GM12892 (cell line): ENCODE data around the gene IL2RA.
"Not testable (repeated sequence)": the region's sequence is repeated elsewhere in the genome, so short reads cannot be mapped to it uniquely, and the experiment has no call there.

Experiments
- DNase-seq: peaks from one replicate; pipeline ENCODE4 v3.0.0; 2011; ENCODE audit not compliant: insufficient read length
- FAIRE-seq: peaks from 2 replicates; lab custom pipeline; 2011; peaks lifted over from hg19 to GRCh38; lab: Jason Lieb, UNC
- POLR2A ChIP-seq: IDR thresholded peaks from 2 replicates; pipeline ENCODE4 v1.6.1; 2011; ENCODE audit warnings: low read depth, low read length, control low read depth
- POLR2AphosphoS5 ChIP-seq: IDR thresholded peaks from 2 replicates; pipeline ENCODE4 v1.6.1; 2011; ENCODE audit warnings: low read depth, low read length, control low read depth
- TAF1 ChIP-seq: IDR thresholded peaks from 2 replicates; pipeline ENCODE4 v1.6.1; 2011; ENCODE audit warnings: low read depth, mild to moderate bottlenecking, control low read depth, low read length, borderline replicate concordance

The IL2RA gene

DNA sequence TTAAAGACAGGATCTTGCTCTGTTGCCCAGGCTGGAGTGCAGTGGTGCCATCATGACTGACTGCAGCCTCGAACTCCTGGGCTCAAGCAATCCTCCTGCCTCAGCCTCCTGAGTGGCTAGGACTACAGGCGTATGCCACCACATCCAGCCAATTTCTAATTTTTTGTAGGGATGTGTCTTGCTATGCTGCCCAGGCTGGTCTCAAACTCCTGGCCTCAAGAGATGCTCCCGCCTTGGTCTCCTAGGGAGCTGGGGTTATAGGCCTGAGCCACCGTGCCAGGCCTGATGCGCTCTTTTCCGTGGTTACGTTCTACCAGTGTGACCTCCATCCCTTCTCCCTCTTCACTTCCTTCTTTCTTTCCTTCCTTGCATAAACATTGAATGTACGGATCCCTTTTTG lies 50.6 kb downstream of the IL2RA start:
- no peak for DNase-seq
- no peak for FAIRE-seq
- TF ChIP-seq POLR2AphosphoS5 = no peak
- no peak for TF ChIP-seq POLR2A
- TF ChIP-seq TAF1 = no peak

DNA sequence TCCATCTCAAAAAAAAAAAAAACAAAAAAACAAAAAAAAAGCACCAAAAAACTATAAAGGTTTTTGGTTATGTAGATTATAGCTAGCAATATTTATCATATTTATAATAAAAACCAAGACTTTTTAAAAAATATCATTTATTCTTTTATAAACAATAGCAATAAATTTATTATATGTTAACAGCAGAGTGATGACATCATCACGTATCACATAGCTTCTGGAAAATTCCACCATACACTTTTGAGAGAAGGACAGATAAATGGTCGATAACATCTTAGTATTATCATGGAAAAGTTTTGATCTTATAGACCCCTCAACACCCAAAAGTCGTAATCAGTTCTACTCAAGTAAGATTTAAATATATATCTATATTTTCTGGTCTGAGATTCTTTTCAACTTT lies 51.6 kb downstream of the IL2RA start:
- FAIRE-seq = no peak
- no peak for TF ChIP-seq POLR2AphosphoS5
- no peak for TF ChIP-seq TAF1
- TF ChIP-seq POLR2A = no peak
- no peak for DNase-seq

DNA sequence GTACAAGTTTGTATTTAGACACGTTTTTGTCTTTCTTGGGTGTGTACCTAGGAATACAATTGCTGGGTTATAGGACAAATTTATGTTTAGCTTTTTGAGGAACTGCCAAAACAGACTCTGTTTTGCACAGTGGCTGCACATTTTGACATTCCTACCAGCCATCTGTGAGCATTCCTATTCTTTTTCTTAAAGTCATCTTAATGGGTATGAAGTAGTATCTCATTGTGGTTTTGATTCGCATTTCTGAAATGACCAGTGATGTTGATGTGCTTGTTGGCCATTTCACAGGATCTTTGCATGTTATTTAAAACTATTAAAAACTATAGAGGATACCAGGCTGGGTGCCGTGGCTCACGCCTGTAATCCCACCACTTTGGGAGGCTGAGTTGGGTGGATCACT lies 52.2 kb downstream of the IL2RA start:
- DNase-seq (no peak), FAIRE-seq (no peak)
- TF ChIP-seq POLR2AphosphoS5 (no peak), TAF1 (no peak), POLR2A (no peak)

DNA sequence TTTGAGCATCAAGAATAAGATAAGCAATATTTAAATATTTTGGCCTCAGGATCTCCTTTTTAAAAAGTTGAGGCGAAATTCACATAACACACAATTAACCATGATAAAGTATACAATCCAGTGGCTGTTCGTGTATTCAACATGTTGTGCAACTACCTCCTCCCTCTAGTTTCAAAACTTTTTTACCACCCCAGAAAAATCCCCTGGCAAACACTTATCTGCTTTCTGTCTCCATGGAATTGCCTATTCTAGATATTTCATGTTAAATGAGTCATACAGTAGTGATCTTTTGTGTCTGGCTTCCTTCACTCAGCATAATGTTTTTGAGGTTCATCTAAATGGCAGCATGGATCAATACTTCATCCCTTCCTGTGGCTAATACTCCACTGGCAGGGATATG lies 53.0 kb downstream of the IL2RA start:
- FAIRE-seq (no peak), DNase-seq (no peak)
- TF ChIP-seq TAF1 (no peak), POLR2AphosphoS5 (no peak), POLR2A (no peak)

DNA sequence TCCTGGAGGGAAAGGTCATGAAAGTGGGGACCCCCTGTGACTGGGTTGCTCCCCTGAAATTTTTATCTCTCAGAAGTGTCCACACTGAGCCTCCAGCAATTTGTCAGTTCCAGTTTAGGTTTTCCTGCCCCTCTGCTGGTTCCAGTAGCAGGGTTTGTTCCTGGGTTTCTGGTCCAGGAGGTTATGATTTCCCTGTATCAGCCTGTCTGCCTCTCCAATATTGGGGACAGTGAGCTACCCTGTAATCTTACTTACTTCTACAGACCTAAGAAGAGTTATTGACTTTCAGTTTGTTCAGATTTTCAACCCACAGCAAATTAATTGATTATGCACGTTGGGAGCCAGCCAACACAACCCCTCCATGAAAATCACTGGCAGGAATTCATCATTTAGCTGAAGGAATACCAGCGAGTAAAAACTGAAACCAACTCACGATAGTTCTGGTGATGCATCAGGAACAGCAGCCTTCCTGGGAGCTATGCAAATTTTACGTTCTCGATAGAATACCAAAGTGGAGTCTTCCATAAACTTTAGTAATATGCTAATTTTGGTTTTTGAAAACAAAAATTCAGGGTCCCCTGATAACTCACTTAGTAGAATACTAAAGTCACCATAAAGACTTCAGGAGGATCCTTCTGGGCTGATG lies 53.5 kb downstream of the IL2RA start:
- DNase-seq (no peak), FAIRE-seq (no peak)
- no peak for TF ChIP-seq POLR2A
- TF ChIP-seq POLR2AphosphoS5 = no peak
- TF ChIP-seq TAF1 = no peak

DNA sequence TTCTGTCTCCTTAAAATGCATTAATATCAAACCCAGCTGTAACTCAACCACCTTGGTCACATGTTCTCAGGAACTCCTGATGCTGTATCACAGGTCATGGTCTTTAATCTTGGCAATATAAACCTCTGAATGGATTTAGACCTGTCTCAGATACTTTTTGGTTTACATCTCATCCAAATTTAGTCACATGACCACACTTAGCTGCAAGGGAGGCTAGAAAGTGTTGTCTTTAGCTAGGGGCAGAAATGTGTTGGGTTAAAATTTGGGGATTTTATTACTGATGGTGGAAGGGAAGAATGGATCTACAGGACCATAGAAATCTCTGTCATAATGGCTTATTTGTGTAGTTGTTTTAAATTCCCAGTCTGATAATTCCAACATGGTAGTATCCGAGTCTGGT lies 55.2 kb downstream of the IL2RA start:
- DNase-seq (no peak), FAIRE-seq (no peak)
- TF ChIP-seq TAF1 (no peak), POLR2AphosphoS5 (no peak), POLR2A (no peak)

DNA sequence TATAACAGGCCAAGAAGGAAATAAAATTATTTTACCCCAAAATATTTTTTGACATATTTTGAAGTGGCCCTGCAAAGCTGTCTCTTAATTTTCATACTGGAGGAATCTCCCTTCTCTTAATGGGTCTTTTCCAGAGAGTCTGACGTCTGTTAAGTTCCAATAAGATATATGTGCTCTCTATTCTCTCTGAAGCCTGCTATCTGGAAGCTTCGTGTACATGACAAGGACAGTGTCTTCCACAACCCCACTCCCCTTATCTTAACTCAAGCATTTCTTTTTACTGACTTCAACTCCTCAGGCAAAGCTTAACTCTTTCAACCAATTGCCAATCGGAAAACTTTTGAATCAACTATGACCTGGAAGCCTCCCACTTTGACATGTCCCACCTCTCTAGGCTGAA lies 55.6 kb downstream of the IL2RA start:
- FAIRE-seq (no peak), DNase-seq (no peak)
- TF ChIP-seq POLR2A = no peak
- no peak for TF ChIP-seq TAF1
- TF ChIP-seq POLR2AphosphoS5 = no peak

DNA sequence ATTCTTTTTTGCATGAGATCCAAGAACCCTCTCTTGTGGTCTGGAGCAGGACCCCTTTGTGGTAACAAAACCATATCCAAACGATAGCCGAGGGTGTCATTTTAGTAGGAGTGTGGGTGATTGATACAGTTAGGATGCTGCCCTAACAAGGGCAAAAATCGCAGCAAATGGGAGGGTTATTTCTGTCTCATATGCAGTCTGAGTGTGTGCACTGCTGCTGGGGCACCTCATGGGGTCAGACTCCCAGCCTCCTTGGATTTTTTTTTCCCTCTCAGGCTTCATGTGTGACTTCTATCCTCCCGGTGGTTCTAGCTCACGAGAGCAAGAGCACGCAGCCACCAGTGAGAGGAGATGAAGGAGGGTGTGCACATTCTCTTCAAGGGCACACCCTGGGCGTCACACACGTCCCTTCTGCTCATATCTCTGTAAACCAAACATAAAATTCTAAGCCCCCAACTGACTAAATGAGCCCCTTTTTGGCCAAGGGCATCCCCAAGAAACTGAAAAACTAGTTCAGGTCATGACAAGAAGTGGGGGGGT lies 56.2 kb downstream of the IL2RA start:
- TF ChIP-seq TAF1 (no peak), POLR2AphosphoS5 (no peak), POLR2A (no peak)
- no peak for FAIRE-seq
- DNase-seq = no peak

DNA sequence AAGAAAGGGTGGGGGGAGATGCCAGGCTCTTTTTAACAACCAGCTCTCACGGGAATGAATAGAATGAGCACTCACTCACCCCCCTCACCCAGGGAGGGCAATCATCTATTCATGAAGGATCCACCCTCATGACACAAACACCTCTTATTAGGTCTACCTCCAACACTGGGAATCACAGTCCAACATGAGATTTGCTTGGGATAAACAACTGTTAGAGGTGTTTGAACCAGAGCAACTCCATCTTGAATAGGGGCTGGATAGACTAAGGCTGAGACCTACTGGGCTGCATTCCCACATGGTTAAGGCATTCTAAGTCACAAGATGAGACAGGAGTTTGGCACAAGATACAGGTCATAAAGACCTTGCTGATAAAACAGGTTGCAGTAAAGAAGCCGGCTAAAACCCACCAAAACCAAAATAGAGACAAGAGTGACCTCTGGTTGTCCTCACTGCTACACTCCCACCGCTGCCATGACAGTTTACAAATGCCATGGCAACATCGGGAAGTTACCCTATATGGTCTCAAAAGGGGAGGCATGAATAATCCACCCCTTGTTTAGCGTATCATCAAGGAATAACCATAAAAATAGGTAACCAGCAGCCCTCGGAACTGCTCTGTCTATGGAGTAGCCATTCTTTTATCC lies 56.9 kb downstream of the IL2RA start:
- FAIRE-seq, DNase-seq: not testable (repeated sequence)

DNA sequence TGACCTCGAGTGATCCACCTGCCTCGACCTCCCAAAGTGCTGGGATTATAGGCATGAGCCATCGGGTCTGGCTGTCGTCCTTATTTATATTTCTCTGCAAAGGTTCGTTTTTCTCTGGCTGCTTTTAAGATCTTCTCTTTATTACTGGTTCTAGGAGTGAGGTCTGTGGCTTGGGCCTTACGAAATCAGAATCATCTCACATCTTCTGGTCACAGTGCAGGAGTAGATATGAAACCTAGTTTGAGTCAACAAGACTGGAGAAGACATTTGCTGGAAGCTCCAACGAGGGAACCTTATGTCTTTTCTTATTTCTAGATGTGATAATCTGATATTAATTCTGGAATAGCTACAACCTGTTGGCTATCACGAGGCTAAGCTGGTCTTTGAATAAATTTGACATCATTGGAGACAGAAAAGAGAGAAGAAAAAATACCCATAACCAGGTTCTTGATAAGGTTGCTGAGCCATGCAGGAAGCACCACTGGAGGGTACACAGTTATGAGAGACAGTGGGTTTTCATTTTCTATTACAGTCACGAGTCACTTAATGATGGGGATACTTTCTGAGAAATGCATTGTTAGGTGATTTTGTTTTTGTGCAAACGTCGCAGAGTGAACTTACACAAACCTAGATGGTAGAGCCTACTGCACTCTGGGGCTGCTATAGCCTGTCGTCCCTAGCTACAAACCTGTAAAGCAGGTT lies 59.2 kb downstream of the IL2RA start:
- no peak for FAIRE-seq
- DNase-seq = no peak
- no peak for TF ChIP-seq POLR2A
- TF ChIP-seq POLR2AphosphoS5 = no peak
- TF ChIP-seq TAF1 = no peak

DNA sequence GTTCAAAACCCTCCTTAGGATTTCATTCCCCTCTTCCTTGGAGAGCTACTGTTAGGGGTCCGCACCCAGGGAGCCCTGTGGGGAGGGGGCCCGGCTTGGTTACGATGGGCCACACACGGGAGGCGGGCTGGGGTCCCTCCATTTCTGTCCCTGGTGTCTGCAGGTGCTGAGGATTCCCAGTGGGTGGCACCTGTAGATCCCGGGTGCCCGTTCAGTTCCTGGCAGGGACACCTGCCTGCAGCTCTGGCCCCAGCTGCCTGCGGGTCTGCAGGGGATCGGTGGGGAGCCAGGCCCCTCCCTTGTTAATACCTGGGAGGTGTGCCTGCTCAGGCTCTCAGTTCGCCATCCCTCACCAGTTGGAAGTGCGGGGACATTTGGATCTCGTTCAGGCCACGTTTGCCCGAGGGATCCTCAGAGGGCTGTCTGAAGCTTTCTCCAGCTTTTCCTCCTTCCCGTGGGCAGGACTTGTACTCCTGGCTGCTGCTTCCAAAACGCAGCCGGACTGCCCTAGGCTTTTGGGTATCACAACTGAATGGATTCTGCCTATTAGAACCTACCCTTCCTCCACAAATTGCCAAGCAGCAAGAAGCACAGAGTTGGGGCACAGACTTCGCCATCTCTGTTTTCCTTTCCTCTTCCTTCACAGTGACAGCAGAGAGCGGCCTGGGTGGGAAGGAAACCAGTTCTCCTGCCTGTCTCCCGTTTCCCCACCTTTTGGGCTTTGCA lies 62.6 kb downstream of the IL2RA start:
- no peak for DNase-seq
- FAIRE-seq = no peak
- TF ChIP-seq POLR2AphosphoS5 (no peak), TAF1 (no peak)

DNA sequence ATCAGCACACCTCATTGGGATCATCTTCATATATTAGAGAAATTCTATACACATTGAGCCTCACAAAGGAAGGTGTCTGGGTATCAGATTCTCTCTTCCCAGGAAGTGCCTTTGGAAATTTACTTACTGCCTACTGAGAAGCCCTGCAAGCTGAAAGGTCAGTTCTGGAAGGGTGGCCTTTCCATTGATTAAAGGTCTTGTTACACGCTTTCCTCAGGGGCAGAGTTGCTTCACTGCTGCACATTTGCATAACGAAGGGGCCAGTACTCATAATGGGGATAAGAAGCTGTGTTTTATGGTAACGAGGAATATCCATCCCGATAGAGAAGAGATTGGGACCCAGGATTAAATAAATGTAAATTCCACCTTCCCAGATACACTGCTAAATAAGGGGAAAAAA lies 65.5 kb downstream of the IL2RA start:
- no peak for TF ChIP-seq TAF1
- no peak for TF ChIP-seq POLR2AphosphoS5
- no peak for TF ChIP-seq POLR2A
- DNase-seq = no peak
- no peak for FAIRE-seq

DNA sequence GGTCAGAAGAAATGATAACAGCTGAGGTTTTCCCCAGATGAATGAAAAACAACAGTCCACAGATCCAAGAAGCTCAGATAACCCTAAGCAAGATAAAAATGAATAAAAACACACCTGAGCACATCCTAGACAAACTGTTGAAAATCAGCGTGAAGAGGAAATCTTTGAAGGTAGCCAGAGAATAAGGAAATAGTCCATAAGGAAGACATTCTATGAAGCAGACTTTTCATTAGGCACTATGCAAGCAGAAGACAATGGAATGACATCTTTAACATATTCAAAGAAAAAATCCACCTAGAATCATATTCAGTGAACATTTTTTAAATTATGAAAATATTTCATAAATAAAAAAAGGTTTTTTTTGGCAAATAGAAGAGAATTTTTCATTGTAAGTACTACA lies 69.8 kb downstream of the IL2RA start:
- TF ChIP-seq POLR2AphosphoS5 = no peak
- no peak for TF ChIP-seq POLR2A
- TF ChIP-seq TAF1 = no peak
- FAIRE-seq = no peak
- DNase-seq = no peak
